Right ventricle myocardium inferior (tissue), 1 donor: Measurements from ENCODE around the gene TNNI3. TPM values are rescaled to one million over a fixed set of nuclear protein-coding genes. Genes with fewer than 3 reads are reported as not detected.

ENCODE experiments used
- microRNA-seq: library from miRNA; unstranded; fragments of <30 nt; microRNA quantifications from one replicate; pipeline ENCODE4 v1.2.0, GENCODE V29; 2020
- total RNA-seq: library from RNA; stranded (reverse); fragmentation: NEBNext Ultra II Directional; extraction: Animal tissue kit (Norgen Biotek cat#: 25700); gene quantifications from one replicate; pipeline ENCODE4 v1.2.1, GENCODE V29; 2021
- donor health status: DM: no; HTN: yes; CAD: no; lungs with severe emphysema.

Gene TNNI3
- total RNA-seq, 1 donor from 2014 or later, result 4,708 TPM

Small RNA genes lying within 50 kb of the gene (microRNA-seq; reads per million reads assigned to microRNA genes)
- not detected for gene MIR7975

Other genes starting within 250 kb of the TNNI3 start
- not detected for gene NLRP7, start 210.2 kb downstream of the TNNI3 start, total RNA-seq
- 0.89 TPM for gene NLRP2, start 191.4 kb downstream of the TNNI3 start, total RNA-seq
- 0.49 TPM for gene GP6, start 119.5 kb downstream of the TNNI3 start, total RNA-seq
- 47.8 TPM for gene RDH13, start 94.6 kb downstream of the TNNI3 start, total RNA-seq
- gene EPS8L1, start 81.9 kb downstream of the TNNI3 start, total RNA-seq, result 1.9 TPM
- 140 TPM for gene PPP1R12C, start 40.1 kb downstream of the TNNI3 start, total RNA-seq
- 66.0 TPM for gene TNNT1, start 8.5 kb downstream of the TNNI3 start, total RNA-seq
- 0.73 TPM for gene DNAAF3, start 8.9 kb upstream of the TNNI3 start, total RNA-seq
- not detected for gene SYT5, start 22.6 kb upstream of the TNNI3 start, total RNA-seq
- 0.87 TPM for gene PTPRH, start 51.8 kb upstream of the TNNI3 start, total RNA-seq
- 1.6 TPM for gene TMEM86B, start 71.0 kb upstream of the TNNI3 start, total RNA-seq
- 39.5 TPM for gene PPP6R1, start 101.3 kb upstream of the TNNI3 start, total RNA-seq
- gene HSPBP1, start 122.4 kb upstream of the TNNI3 start, total RNA-seq, result 30.2 TPM
- 2.4 TPM for gene BRSK1, start 126.3 kb upstream of the TNNI3 start, total RNA-seq
- gene TMEM150B, start 167.6 kb upstream of the TNNI3 start, total RNA-seq, result 1.2 TPM
- 6.2 TPM for gene KMT5C, start 182.1 kb upstream of the TNNI3 start, total RNA-seq
- not detected for gene COX6B2, start 197.0 kb upstream of the TNNI3 start, total RNA-seq
- not detected for gene GARIN5B, start 205.5 kb upstream of the TNNI3 start, total RNA-seq
- gene IL11, start 212.7 kb upstream of the TNNI3 start, total RNA-seq, result not detected
- not detected for gene TMEM190, start 219.1 kb upstream of the TNNI3 start, total RNA-seq
- gene TMEM238, start 226.6 kb upstream of the TNNI3 start, total RNA-seq, result 0.24 TPM
- 664 TPM for gene RPL28, start 228.2 kb upstream of the TNNI3 start, total RNA-seq